ENCODE data around the gene CHAF1A. TPM values are rescaled to one million over a fixed set of nuclear protein-coding genes. Genes with fewer than 3 reads are reported as not detected.

Gene CHAF1A
- total and polyA plus RNA-seq, 2 of the 8 experiments (the other 6 are each of a cell fraction or from before 2014, with no cell fraction given): 122 to 147 TPM

DNA sequence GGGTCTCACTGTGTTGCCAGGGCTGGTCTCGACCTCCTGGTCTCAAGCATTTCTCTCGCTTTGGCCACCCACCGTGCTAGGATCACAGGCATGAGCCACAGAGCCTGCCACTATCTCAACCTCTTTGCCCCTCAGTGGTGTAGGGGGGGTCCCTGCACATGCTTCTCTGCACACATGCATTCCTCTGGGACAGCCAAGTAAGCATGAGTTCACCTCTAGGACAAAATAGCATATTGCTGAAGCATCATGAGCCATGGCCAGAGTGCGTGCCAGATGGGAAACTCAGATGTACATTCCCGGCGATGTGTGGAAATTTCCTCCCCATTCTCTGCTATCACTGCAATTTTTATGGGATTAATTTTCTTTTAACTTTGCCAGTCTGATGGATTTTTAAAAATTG is 23.1 kb downstream of the CHAF1A start:
- no peaks in the 10 kb centered on the region for H3K9me3 ChIP-seq (ENCODE audit: insufficient read depth in 2 of 2, low read depth in 1 of 2, low read length in 1 of 2)
- peaks cover 37 to 84% (median 64%) of the 10 kb centered on the region in 4 experiments for H3K36me3 ChIP-seq (ENCODE audit: control insufficient read depth in 2 of 4, insufficient read depth in 4 of 4, low read length in 3 of 4)
- POLR2A ChIA-PET (ENCODE audit: partially characterized antibody): interaction anchor here (49.6 to 58.1 kb wide), 2 partner anchors 1 to 12 kb away, joined by 1590 read pairs; partner anchors contain the start of genes CHAF1A, SH3GL1 and UBXN6
- no peaks in the 10 kb centered on the region for H3K27me3 ChIP-seq (replicated peaks in 1 of 4; ENCODE audit: control insufficient read depth in 3 of 4, extremely low read depth in 1 of 4, insufficient read depth in 3 of 4, low read length in 3 of 4)
- H4K8ac ChIP-seq (ENCODE audit: extremely low read depth, insufficient read depth, low read length): no peak overlapping the region
- CTCF ChIA-PET (ENCODE audit: partially characterized antibody): no interaction called here
- H4K20me1 ChIP-seq (replicated peaks in 1 of 2; ENCODE audit: control insufficient read depth in 1 of 2, insufficient read depth in 2 of 2, low read length in 2 of 2): peaks cover 4 to 10% of the 10 kb centered on the region in 2 experiments
- H2BK20ac ChIP-seq (ENCODE audit: low read length): no peak overlapping the region
- H3K4me2 ChIP-seq (ENCODE audit: insufficient read depth in 1 of 2, low read depth in 2 of 2, low read length in 2 of 2): no peak overlapping the region
- no peak overlapping the region for H3K9ac ChIP-seq (replicated peaks in 1 of 4; ENCODE audit: extremely low read depth in 1 of 4, low read depth in 3 of 4, low read length in 3 of 4)
- H2BK120ac ChIP-seq (replicated peaks; ENCODE audit: low read depth, low read length): no peak overlapping the region
- H3K27ac ChIP-seq (ENCODE audit: low read depth, low read length): no peak overlapping the region
- no peak overlapping the region for H2BK15ac ChIP-seq (ENCODE audit: low read length)
- no peak for DNase-seq (ENCODE audit: low read depth in 1 of 2, low spot score in 2 of 2)
- H2AFZ ChIP-seq (ENCODE audit: low read length): no peak overlapping the region
- no peak overlapping the region for H3K4ac ChIP-seq (replicated peaks; ENCODE audit: insufficient read length, low read depth, low read length)
- H2BK12ac ChIP-seq (ENCODE audit: low read depth, low read length): no peak overlapping the region
- no peak overlapping the region for H3K4me3 ChIP-seq (ENCODE audit: extremely low read depth in 1 of 4, insufficient read depth in 2 of 4, low read depth in 3 of 4, low read length in 4 of 4)
- H3K56ac ChIP-seq (replicated peaks; ENCODE audit: insufficient read length, low read depth, low read length): no peak overlapping the region
- H2AK5ac ChIP-seq (ENCODE audit: low read depth, low read length): no peak overlapping the region
- H3K79me1 ChIP-seq (ENCODE audit: low read depth, low read length): peaks cover 2% of the 10 kb centered on the region; the same call in 1 of the 2 replicates
- no peaks in the 10 kb centered on the region for H3K23me2 ChIP-seq (ENCODE audit: low read depth, low read length)
- no peak overlapping the region for H3K23ac ChIP-seq (ENCODE audit: insufficient read length)
- no peaks in the 10 kb centered on the region for H3K4me1 ChIP-seq (replicated peaks in 1 of 4; ENCODE audit: control insufficient read depth in 3 of 4, insufficient read depth in 4 of 4, low read length in 3 of 4)
- FAIRE-seq: no peak
- no peak overlapping the region for H3K14ac ChIP-seq (ENCODE audit: insufficient read length)
- H4K91ac ChIP-seq (replicated peaks; ENCODE audit: insufficient read length, low read length): no peak overlapping the region
- TF ChIP-seq RNF2 (IDR thresholded peaks at IDR 0.05; ENCODE audit: borderline replicate concordance, low read depth, low read length, missing control alignments, poor library complexity, severe bottlenecking) (no peak), TAF7 (optimal IDR thresholded peaks at IDR 0.05; ENCODE audit: borderline replicate concordance, low read depth, low read length) (no peak), HDAC2 (IDR thresholded peaks at IDR 0.05; ENCODE audit: borderline replicate concordance in 1 of 2, low read depth in 2 of 2, low read length in 2 of 2) (no peak), ZNF274 (IDR thresholded peaks at IDR 0.05; ENCODE audit: borderline replicate concordance, extremely low read depth, low read length) (no peak), SP4 (IDR thresholded peaks at IDR 0.05; ENCODE audit: low read length) (no peak), POLR2AphosphoS5 (IDR thresholded peaks at IDR 0.05; ENCODE audit: low read depth, low read length) (no peak), KDM1A (IDR thresholded peaks at IDR 0.05; ENCODE audit: borderline replicate concordance, low read length) (no peak), TAF1 (IDR thresholded peaks at IDR 0.05; ENCODE audit: low read depth, low read length) (no peak), POLR2A (IDR thresholded peaks at IDR 0.05; ENCODE audit: control extremely low read depth in 1 of 2, low read depth in 2 of 2, low read length in 2 of 2) (no peak), TEAD4 (IDR thresholded peaks at IDR 0.05; ENCODE audit: low read depth, low read length) (no peak), CBX5 (IDR thresholded peaks at IDR 0.05; ENCODE audit: low read depth, low read length) (no peak), BCL11A (IDR thresholded peaks at IDR 0.05; ENCODE audit: low read depth in 2 of 2, low read length in 2 of 2) (no peak)
- TF ChIP-seq, protein P1, sequence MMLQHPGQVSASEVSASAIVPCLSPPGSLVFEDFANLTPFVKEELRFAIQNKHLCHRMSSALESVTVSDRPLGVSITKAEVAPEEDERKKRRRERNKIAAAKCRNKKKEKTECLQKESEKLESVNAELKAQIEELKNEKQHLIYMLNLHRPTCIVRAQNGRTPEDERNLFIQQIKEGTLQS (IDR thresholded peaks at IDR 0.05; ENCODE audit: insufficient read depth, low read depth, low read length): no peak
- H4K5ac ChIP-seq (ENCODE audit: insufficient read length, low read depth, low read length): no peak overlapping the region
- 92% methylated on average over 6 of the region's 6 CpGs; no CpG with 5 or more reads in 1 of the 2 experiments for WGBS, 2 experiments (ENCODE audit: extremely low coverage in 1 of 2, insufficient coverage in 1 of 2, insufficient read length in 1 of 2, insufficient replicate concordance in 2 of 2, low coverage in 1 of 2, low lambda C conversion rate in 2 of 2, missing lambda C conversion rate in 1 of 2)
- H3K18ac ChIP-seq (ENCODE audit: extremely low read depth, low read length): no peak overlapping the region
- H2BK5ac ChIP-seq (ENCODE audit: low read depth, low read length): no peak overlapping the region
- peaks cover 0 to 19% of the 10 kb centered on the region in 2 experiments; a peak in 1 of 4 replicates for H3K79me2 ChIP-seq (ENCODE audit: control insufficient read depth in 1 of 2, insufficient read depth in 2 of 2, low read length in 2 of 2)
